ENCODE measurements around the gene LDLRAP1.
A peak's percentile ranks its signal among the peaks of the same experiment; 100 is the strongest.

Gene LDLRAP1

GRCh38 chr1:25562928-25563283 lies 19.5 kb downstream of the LDLRAP1 start:
- no peak for DNase-seq

- DNase-seq, result no peak
These were observed 20.2 kb downstream of the LDLRAP1 start for GRCh38 chr1:25563330-25564215.

DNA sequence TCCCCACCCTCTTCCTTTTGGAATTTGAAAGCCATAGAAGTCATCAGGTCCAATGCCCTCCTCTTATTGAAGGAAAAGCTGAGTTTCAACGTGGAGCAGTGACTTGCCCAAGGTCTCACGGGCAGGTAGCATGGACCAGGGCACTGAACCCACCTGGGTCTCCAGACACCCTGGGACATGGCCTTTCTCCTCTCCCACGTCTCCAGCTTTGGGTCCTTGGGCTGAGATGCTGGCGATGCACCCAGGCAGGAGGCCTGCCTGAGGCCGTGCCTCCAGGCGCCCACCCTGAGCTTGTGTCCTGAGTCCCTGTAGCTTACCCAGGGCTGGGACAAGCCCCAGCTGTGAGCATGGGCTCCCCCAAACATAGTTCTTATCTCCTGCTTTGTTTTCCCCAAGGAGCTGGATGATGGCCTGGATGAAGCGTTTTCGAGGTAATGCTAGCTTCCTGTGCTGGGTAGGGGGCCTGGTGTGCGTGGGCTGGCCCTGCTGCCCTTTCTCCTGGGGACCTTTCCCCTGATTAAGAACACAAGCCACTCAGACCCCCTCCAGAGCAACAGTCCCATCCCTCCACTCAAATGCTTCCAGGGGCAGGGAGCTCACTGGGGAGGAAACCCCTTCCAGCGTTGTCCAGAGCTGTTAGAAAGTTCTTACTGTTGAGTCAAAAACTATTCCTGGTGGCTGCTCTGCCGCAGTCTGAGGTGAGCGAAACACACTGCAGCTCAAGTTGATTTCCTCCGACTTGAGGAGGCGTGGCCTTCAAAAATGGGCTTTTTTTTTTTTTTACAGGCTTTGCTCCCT lies 21.6 kb downstream of the LDLRAP1 start:
- peak; percentile 23 for DNase-seq

- DNase-seq, result no peak
These were observed 22.2 kb downstream of the LDLRAP1 start for GRCh38 chr1:25565626-25566025.

DNA sequence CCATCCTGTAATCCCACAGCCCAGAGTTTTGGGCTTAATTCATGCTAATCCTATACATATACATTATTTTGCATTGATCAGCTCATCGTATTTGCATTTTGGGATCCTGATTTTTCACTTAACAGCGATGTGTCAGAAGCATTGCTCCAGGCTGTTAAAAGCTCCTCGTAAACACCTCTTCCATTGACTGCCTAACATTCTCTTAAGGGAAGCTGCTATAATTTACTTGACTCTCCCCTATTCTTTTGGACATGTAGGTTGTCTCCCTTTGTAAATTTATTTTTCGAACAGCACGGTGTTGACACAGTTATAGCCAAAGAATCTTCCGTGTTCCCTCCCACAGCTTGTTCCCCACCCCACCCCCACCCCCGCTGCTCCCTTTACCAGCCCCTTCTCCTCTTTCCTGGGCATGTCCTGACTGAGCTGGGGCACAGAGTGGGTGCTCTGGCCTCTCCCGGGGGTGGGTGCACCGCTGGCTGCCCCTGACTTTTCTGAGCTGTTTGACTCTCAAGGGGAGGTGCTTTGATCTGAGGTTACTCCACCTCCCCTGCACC lies 22.8 kb downstream of the LDLRAP1 start:
- DNase-seq, result no peak

DNA sequence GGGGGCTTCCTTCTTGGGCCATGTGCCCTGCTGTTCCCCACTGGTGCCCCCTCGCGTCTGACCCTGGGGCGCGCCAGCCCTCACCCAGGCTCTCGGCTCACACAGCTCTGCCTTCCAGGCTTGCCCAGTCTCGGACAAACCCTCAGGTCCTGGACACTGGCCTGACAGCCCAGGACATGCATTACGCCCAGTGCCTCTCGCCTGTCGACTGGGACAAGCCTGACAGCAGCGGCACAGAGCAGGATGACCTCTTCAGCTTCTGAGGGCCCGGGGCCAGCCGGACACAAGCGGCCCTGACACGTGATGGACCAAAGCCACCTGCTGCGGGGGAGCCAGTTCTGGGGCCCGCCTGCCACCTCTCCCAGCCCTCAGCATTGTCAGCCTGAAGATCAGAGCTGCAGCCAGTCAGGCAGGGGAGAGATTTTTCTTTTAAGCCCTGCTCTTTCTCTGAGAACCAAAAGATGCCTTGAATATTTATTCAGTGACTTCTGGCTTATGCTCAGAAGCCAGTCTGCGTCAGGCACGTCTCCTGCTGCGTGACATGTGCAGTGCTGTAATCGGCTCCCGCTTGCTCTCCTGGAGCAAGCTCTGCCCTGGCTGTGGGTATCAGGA lies 23.4 kb downstream of the LDLRAP1 start:
- no peak for DNase-seq

DNA sequence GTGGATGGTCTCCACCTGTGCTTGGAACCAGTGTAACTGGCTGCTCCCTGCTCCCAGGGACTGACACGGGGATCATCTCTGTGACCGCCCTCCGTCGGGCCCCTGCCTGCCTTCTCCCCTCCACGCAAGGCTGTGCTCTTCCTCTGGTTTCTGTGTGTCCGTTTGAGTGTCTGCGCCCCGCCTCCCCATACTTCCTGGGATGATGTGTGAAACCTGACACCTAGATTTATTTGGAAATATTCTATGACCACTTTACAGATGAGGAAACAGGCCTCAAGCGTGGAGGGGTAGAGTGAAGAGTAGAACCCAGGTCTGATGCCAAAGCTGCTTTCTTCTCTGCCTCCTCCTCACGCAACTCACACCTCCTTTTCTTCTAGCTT lies 24.3 kb downstream of the LDLRAP1 start:
- no peak for DNase-seq

GRCh38 chr1:25568090-25568833 lies 24.9 kb downstream of the LDLRAP1 start:
- no peak for DNase-seq

- DNase-seq, result no peak
These were observed 25.6 kb downstream of the LDLRAP1 start for GRCh38 chr1:25568834-25569596.

- DNase-seq, result no peak
These were observed 26.4 kb downstream of the LDLRAP1 start for GRCh38 chr1:25569597-25570396.

DNA sequence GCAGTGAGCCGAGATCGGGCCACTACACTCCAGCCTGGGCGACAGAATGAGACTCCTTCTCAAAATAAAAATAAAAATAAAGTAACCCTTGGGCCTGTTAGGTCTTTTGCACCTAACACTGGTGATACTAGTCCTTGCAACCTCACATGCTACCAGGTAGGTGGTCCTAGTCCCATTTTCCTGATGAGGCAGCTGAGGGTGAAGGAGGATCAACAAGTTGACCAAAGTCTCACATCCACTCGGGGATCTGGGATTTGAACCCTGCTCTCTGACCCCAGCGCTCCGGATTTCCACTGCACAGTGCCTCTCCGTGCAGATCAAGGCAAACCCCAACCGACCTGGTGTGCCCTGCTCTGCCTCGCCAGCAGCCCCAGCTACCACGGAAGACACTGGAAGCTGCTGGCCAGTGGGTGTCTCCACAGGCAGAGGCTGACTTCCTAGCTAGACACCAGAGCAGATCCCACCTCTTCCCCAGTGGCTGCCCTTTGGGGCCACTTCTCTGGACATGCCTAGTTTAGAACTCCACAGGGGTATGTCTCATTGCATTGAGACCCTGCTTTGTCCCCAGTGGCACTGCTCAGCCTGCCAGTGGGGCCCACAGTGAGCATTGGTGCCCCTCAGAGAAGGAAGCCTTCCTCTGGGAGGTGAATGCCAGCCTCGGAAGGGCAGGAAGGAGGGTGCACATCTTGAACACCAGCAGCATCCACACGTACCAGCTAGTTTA lies 27.6 kb downstream of the LDLRAP1 start:
- DNase-seq, result no peak

DNA sequence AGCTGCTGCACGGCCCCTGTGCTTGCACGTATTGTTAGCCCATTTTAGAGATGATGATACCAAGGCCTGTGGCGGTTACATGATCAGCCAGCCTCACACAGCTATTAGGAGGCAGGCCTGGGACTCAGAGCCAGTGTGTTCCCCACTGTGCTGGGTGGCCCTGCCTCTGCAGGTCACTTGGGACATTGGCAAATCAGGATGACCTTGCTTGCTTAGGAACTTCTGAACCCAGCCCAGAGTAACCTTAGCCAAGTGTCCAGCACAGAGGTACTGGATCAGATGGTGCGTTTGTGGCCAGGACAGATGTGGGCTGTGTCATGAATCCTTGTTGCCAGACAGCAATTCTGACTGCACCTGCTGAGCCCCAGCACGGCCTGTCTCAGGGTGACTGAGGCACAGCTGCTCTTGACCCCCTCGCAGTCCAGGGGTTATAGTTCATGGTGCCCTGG lies 28.1 kb downstream of the LDLRAP1 start:
- DNase-seq, result no peak

- DNase-seq, result no peak
These were observed 28.7 kb downstream of the LDLRAP1 start for GRCh38 chr1:25572107-25572506.

GRCh38 chr1:25572708-25573590 lies 29.5 kb downstream of the LDLRAP1 start:
- no peak for DNase-seq

DNA sequence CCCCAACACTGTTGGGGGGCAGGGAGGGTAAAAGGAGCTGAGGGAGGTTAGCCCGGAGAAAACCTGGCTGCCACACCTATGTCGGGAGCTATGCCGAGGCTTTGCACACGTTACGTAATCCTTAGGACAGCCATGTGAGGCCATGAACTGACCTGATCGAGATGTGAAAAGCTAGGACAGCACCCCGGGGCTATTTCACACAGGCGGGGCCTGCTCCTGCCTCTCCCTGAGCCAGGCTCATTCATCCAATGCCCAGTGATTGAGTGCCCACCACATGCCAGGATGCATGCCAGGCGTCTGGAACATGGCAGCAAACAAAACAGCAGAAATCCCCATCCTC lies 30.2 kb downstream of the LDLRAP1 start:
- no peak for DNase-seq

DNA sequence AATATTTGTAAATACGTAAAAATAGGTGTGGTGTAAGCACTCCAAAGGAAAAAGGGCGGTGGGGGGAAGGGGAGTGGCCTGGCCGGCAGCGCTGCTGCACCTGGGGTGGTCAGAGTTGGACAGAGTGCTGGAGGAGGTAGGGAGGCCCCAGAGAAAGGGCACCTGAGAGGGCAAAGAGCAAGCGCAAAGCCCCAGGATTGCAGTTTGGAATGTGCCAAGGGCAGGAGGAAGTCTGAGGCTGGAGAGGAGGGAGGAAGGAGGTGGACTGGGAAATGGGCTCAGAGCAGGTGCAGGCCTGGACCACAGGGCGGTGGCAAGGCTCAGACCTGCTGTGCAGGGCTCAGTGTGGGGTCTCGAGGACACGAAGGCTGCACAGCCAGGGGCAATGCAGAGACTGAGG lies 30.6 kb downstream of the LDLRAP1 start:
- no peak for DNase-seq

GRCh38 chr1:25575191-25575590 lies 31.8 kb downstream of the LDLRAP1 start:
- no peak for DNase-seq

- no peak for DNase-seq
These were observed 33.2 kb downstream of the LDLRAP1 start for GRCh38 chr1:25576459-25577133.
